Testis (tissue), 3 donors: ENCODE measurements around the gene ZC3HAV1. TPM values are rescaled to one million over a fixed set of nuclear protein-coding genes. Genes with fewer than 3 reads are reported as not detected.
"Not testable (repeated sequence)": the region's sequence is repeated elsewhere in the genome, so short reads cannot be mapped to it uniquely, and the experiment has no call there.

Source experiments
- DNase-seq: peaks from one replicate; pipeline ENCODE4 v3.0.0-alpha.2; 2019
- H3K27ac ChIP-seq, 2 donors: fragments of 200-600 bp; sonication (generic); one replicate each; pipeline ENCODE4 v1.5.1; 2019
- H3K27me3 ChIP-seq: fragments of 200-600 bp; sonication (generic); one replicate; pipeline ENCODE4 v1.5.1; 2019
- H3K36me3 ChIP-seq: fragments of 200-600 bp; sonication (generic); one replicate; pipeline ENCODE4 v1.5.1; 2017; ENCODE audit warnings: low read depth; ENCODE audit errors: missing control alignments
- H3K4me1 ChIP-seq: fragments of 200-600 bp; sonication (generic); one replicate; pipeline ENCODE4 v1.5.1; 2019
- H3K4me3 ChIP-seq, 2 donors: fragments of 200-600 bp; sonication (generic); one replicate each; pipeline ENCODE4 v1.5.1; 2017 to 2019
- H3K9me3 ChIP-seq: fragments of 200-600 bp; sonication (generic); one replicate; pipeline ENCODE4 v1.5.1; 2017
- CTCF ChIP-seq, 3 experiments: fragments of 450-650 bp in 2 of 3; fragments of 200-600 bp in 1 of 3; sonication (generic) in 1 of 3; IDR thresholded peaks; one replicate each; pipeline ENCODE4 v1.5.1; 2016 to 2019; ENCODE audit warnings: antibody characterized with exemption in 3 of 3, mild to moderate bottlenecking in 2 of 3, moderate library complexity in 1 of 3
- POLR2A ChIP-seq: fragments of 450-650 bp; IDR thresholded peaks from one replicate; pipeline ENCODE4 v1.6.1; 2017; ENCODE audit warnings: antibody characterized with exemption, mild to moderate bottlenecking, moderate library complexity
- WGBS, 2 donors: methylation state at CpG; one replicate each; pipeline ENCODE4 v1.1.5; 2018; 5-methylcytosine and 5-hydroxymethylcytosine counted together
- intact Hi-C: fragments of 100-400 bp; cut with DNase I; formaldehyde crosslinking; loops from one replicate; pipeline ENCODE4 v1.15.1; 2023; ENCODE audit warnings: low total_unique reads
- polyA plus RNA-seq: library from polyadenylated mRNA; stranded (reverse); fragments of 350-450 nt; fragmentation: Illumina TruSeq; extraction: RNeasy Lipid Tissue Mini Kit (QIAGEN cat#74804); gene quantifications from one replicate; pipeline ENCODE4 v1.2.3, GENCODE V29; 2014; ENCODE audit warnings: low read depth, low replicate concordance; ENCODE audit not compliant: insufficient read depth
- total RNA-seq, 2 donors: library from RNA; depleted of rRNA; stranded (reverse); fragments of >200 nt; gene quantifications; one replicate each; pipeline ENCODE4 v1.2.3, GENCODE V29; 2016

Gene ZC3HAV1
- total and polyA plus RNA-seq, 3 donors from 2014 or later: 13.1 to 38.7 (median 32.8) TPM

DNA sequence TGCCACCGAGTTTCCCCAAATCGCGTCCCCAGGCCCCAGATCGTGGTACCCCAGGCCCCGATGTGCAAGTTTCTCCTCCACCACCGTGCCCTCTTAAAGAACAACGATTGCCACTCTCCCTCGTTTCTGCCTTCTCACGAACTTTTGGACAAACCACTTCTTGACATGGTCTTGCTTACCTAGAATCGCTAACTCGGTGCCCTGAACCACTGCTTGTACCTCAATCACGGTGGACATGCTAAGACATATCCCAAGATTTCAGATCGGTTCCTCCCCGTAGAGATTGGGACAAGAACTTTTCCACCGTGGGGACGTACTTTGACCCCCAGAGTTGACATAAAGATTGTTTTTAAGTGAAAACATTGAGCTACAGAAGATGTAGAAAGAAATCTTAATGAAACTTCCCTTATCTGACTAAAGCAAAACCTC, 477 bp upstream of the ZC3HAV1 start:
- Histone ChIP-seq H3K4me3 (peak overlapping the region; percentile 80), H3K36me3 (no peaks in the 10 kb centered on the region), H3K9me3 (no peaks in the 10 kb centered on the region), H3K27ac (peak overlapping the region; percentile 97 to 99), H3K27me3 (no peaks in the 10 kb centered on the region), H3K4me1 (no peaks in the 10 kb centered on the region)
- DNase-seq: no peak
- 17 to 18% methylated on average over 16 of the region's 16 CpGs for WGBS, 2 donors
- intact Hi-C loops: no loop called here
- TF ChIP-seq CTCF (IDR thresholded peaks at IDR 0.05) (no peak), POLR2A (no peak)

GRCh38 chr7:139108266-139109187, 993 bp downstream of the ZC3HAV1 start:
- 1% methylated on average over 26 to 61 of the region's 61 CpGs for WGBS, 2 donors
- DNase-seq: peak; percentile 40
- Histone ChIP-seq H3K9me3 (no peaks in the 10 kb centered on the region), H3K4me1 (no peaks in the 10 kb centered on the region), H3K4me3 (peak overlapping the region; percentile 80), H3K27me3 (no peaks in the 10 kb centered on the region), H3K27ac (peak overlapping the region; percentile 97 to 99), H3K36me3 (no peaks in the 10 kb centered on the region)
- intact Hi-C loops: no loop called here
- TF ChIP-seq POLR2A (no peak), CTCF (IDR thresholded peaks at IDR 0.05) (no peak)

DNA sequence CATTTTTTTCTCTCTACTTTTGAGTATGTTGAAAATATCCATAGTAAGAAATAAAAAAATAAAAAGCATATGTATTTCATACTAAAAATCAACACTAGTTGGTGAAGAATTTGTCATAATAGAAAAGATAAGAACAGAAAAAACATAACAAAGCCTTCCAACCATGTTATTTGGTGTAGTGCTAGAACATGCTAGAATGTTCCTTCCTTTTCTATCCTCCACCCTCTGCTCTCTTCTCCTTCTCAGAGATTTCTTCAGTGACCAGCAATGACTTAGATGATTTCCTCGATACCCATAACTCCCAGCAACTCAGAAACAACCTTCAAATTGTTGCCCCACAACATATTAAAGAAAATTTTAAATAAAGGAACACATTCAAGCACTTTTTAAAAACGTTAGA, 2.6 kb downstream of the ZC3HAV1 start:
- TF ChIP-seq POLR2A: no peak
- no peak for TF ChIP-seq CTCF (IDR thresholded peaks at IDR 0.05)
- H3K27me3 ChIP-seq: no peaks in the 10 kb centered on the region
- intact Hi-C loops: no loop called here
- peak overlapping the region; percentile 97 to 99 for H3K27ac ChIP-seq
- H3K4me1 ChIP-seq: no peaks in the 10 kb centered on the region
- H3K9me3 ChIP-seq: no peaks in the 10 kb centered on the region
- no peaks in the 10 kb centered on the region for H3K36me3 ChIP-seq
- DNase-seq: no peak
- H3K4me3 ChIP-seq: peak overlapping the region; percentile 80
- WGBS, 2 donors: 33 to 39% methylated on average over 2 of the region's 2 CpGs

GRCh38 chr7:139106227-139106626, 3.3 kb downstream of the ZC3HAV1 start:
- H3K4me3 ChIP-seq, intact Hi-C loops, H3K36me3 ChIP-seq, H3K9me3 ChIP-seq, H3K27me3 ChIP-seq, H3K4me1 ChIP-seq: not testable (repeated sequence)
- WGBS, 2 donors: 69 to 86% methylated on average over 7 of the region's 7 CpGs
- peak; percentile 25 for DNase-seq
- peak overlapping the region; percentile 97 to 99 for H3K27ac ChIP-seq

GRCh38 chr7:139105484-139105883, 4.0 kb downstream of the ZC3HAV1 start:
- Histone ChIP-seq H3K36me3 (no peaks in the 10 kb centered on the region), H3K4me1 (peaks cover under 1% of the 10 kb centered on the region), H3K4me3 (no peak overlapping the region), H3K27me3 (no peaks in the 10 kb centered on the region), H3K27ac (peak overlapping the region; percentile 17 to 97), H3K9me3 (no peaks in the 10 kb centered on the region)
- 47 to 59% methylated on average over 3 of the region's 3 CpGs for WGBS, 2 donors
- TF ChIP-seq POLR2A (no peak), CTCF (IDR thresholded peaks at IDR 0.05) (no peak)
- intact Hi-C loops: no loop called here
- DNase-seq: no peak
